ENCODE results near the gene ZBTB39. TPM values are rescaled to one million over a fixed set of nuclear protein-coding genes. Genes with fewer than 3 reads are reported as not detected.

ZBTB39 gene
- polyA plus RNA-seq, 1 donor from 2014 or later: 6.4 TPM

DNA sequence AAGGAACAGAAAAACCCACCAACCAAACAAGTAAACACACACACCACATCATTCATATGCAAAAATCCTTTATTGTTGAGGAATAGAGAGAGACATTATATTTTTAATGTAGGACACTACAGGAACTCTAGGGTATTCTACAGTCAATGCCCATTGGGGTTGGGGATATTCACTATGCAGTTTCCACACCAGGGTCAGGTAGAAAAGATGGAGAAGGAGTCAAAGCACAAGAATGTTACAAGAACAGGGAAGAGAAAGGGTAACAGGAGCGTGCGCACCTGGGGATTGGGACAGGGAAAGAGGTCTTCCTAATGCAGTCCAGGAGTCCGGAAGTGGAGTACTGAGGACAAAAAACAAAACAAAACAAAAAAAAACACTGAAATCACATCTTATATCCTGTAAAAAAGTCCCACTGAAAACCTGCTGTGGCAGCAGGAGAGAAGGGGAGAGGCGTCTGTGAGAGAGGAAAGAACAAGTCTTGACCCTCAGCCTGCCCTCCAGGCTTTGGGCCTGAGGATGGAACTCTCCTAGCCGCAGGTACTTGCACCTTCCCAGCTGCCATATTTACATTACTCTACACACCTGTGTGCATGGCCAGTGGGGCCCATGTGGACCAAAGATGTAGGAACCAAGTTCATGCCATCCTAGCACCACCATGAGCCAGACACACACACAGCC, 3.7 kb upstream of the ZBTB39 start:
- Histone ChIP-seq H3K27me3 (ENCODE audit: insufficient read depth, low read depth, low read length) (no peaks in the 10 kb centered on the region), H3K9me3 (ENCODE audit: low read length) (no peaks in the 10 kb centered on the region), H2AFZ (ENCODE audit: low read depth, low read length) (no peak overlapping the region), H3K36me3 (ENCODE audit: insufficient read depth, low read length) (no peaks in the 10 kb centered on the region), H4K20me1 (ENCODE audit: insufficient read depth) (no peaks in the 10 kb centered on the region), H3K9me2 (ENCODE audit: insufficient read depth, low read length) (no peaks in the 10 kb centered on the region), H3K4me2 (ENCODE audit: low read length) (no peak overlapping the region), H3K79me2 (replicated peaks; ENCODE audit: insufficient read depth, low read length) (peaks cover 10% of the 10 kb centered on the region), H3F3A (ENCODE audit: insufficient read depth, low read length, poor library complexity, severe bottlenecking) (no peaks in the 10 kb centered on the region), H3K4me3 (ENCODE audit: low read length) (no peak overlapping the region), H3K27ac (ENCODE audit: low read length) (no peak overlapping the region), H3K9ac (ENCODE audit: low read length) (no peak overlapping the region)
- TF ChIP-seq, protein P1, sequence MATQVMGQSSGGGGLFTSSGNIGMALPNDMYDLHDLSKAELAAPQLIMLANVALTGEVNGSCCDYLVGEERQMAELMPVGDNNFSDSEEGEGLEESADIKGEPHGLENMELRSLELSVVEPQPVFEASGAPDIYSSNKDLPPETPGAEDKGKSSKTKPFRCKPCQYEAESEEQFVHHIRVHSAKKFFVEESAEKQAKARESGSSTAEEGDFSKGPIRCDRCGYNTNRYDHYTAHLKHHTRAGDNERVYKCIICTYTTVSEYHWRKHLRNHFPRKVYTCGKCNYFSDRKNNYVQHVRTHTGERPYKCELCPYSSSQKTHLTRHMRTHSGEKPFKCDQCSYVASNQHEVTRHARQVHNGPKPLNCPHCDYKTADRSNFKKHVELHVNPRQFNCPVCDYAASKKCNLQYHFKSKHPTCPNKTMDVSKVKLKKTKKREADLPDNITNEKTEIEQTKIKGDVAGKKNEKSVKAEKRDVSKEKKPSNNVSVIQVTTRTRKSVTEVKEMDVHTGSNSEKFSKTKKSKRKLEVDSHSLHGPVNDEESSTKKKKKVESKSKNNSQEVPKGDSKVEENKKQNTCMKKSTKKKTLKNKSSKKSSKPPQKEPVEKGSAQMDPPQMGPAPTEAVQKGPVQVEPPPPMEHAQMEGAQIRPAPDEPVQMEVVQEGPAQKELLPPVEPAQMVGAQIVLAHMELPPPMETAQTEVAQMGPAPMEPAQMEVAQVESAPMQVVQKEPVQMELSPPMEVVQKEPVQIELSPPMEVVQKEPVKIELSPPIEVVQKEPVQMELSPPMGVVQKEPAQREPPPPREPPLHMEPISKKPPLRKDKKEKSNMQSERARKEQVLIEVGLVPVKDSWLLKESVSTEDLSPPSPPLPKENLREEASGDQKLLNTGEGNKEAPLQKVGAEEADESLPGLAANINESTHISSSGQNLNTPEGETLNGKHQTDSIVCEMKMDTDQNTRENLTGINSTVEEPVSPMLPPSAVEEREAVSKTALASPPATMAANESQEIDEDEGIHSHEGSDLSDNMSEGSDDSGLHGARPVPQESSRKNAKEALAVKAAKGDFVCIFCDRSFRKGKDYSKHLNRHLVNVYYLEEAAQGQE (IDR thresholded peaks at IDR 0.05; ENCODE audit: borderline replicate concordance): no peak
- TF ChIP-seq, protein P2, sequence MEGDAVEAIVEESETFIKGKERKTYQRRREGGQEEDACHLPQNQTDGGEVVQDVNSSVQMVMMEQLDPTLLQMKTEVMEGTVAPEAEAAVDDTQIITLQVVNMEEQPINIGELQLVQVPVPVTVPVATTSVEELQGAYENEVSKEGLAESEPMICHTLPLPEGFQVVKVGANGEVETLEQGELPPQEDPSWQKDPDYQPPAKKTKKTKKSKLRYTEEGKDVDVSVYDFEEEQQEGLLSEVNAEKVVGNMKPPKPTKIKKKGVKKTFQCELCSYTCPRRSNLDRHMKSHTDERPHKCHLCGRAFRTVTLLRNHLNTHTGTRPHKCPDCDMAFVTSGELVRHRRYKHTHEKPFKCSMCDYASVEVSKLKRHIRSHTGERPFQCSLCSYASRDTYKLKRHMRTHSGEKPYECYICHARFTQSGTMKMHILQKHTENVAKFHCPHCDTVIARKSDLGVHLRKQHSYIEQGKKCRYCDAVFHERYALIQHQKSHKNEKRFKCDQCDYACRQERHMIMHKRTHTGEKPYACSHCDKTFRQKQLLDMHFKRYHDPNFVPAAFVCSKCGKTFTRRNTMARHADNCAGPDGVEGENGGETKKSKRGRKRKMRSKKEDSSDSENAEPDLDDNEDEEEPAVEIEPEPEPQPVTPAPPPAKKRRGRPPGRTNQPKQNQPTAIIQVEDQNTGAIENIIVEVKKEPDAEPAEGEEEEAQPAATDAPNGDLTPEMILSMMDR (IDR thresholded peaks at IDR 0.05; ENCODE audit: poor library complexity, severe bottlenecking): no peak

DNA sequence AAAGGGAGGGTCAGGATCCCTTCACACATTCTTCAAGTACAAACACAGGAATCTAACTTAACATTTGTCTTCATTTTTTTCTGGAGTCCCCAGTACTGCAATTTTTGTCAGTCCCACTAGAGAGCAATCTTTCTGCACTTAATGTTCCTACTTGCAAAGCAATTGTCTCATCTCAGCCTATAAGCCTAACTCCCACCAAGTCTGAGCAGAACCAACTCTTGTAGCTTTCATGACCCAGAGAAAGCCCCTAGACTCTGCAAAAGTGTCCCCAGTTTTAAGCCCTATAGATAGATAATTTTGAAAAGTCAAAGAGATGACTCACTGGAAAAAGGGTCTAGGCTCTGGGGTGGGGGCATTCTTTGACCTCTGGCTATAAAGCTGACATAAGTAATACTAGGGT, 1.8 kb upstream of the ZBTB39 start:
- Histone ChIP-seq H4K20me1 (ENCODE audit: insufficient read depth) (no peaks in the 10 kb centered on the region), H3K9ac (ENCODE audit: low read length) (no peak overlapping the region), H3K27ac (ENCODE audit: low read length) (no peak overlapping the region), H3K4me2 (ENCODE audit: low read length) (no peak overlapping the region), H3K9me2 (ENCODE audit: insufficient read depth, low read length) (no peaks in the 10 kb centered on the region), H3F3A (ENCODE audit: insufficient read depth, low read length, poor library complexity, severe bottlenecking) (no peaks in the 10 kb centered on the region), H3K79me2 (replicated peaks; ENCODE audit: insufficient read depth, low read length) (peaks cover 20% of the 10 kb centered on the region), H3K36me3 (ENCODE audit: insufficient read depth, low read length) (no peaks in the 10 kb centered on the region), H2AFZ (ENCODE audit: low read depth, low read length) (no peak overlapping the region), H3K4me3 (ENCODE audit: low read length) (no peak overlapping the region), H3K9me3 (ENCODE audit: low read length) (no peaks in the 10 kb centered on the region), H3K27me3 (ENCODE audit: insufficient read depth, low read depth, low read length) (no peaks in the 10 kb centered on the region)
- peak; percentile 76 for TF ChIP-seq SMC3 (conservative IDR thresholded peaks at IDR 0.05; ENCODE audit: poor library complexity)
- no peak for TF ChIP-seq EZH2 (IDR thresholded peaks at IDR 0.05; ENCODE audit: borderline replicate concordance, insufficient read depth, low read length, poor library complexity, severe bottlenecking)
- TF ChIP-seq EP300 (conservative IDR thresholded peaks at IDR 0.05; ENCODE audit: poor library complexity, severe bottlenecking): no peak
- no peak for TF ChIP-seq POLR2AphosphoS5 (IDR thresholded peaks at IDR 0.05)
- TF ChIP-seq, protein P1 (IDR thresholded peaks at IDR 0.05; ENCODE audit: borderline replicate concordance): no peak
- TF ChIP-seq TAF1 (IDR thresholded peaks at IDR 0.05; ENCODE audit: low read depth): no peak
- no peak for TF ChIP-seq MXI1 (conservative IDR thresholded peaks at IDR 0.05; ENCODE audit: poor library complexity, severe bottlenecking)
- TF ChIP-seq, protein P2 (IDR thresholded peaks at IDR 0.05; ENCODE audit: poor library complexity, severe bottlenecking): peak; percentile 84
- TF ChIP-seq RAD21 (conservative IDR thresholded peaks at IDR 0.05): peak; percentile 84
